Muscle of arm (tissue), 14 donors: ENCODE data around the gene FAM163B. TPM values are rescaled to one million over a fixed set of nuclear protein-coding genes. Genes with fewer than 3 reads are reported as not detected.

Experiments
- DNase-seq: peaks from one replicate; pipeline ENCODE4 v3.0.0-alpha.2; 2013
- long read RNA-seq, 11 donors: transcript quantifications; one replicate each; lab custom pipeline, GENCODE V29; 2026
- polyA plus RNA-seq, 12 donors: library from polyadenylated mRNA; unstranded; fragments of 120-200 nt; gene quantifications; one replicate each; pipeline ENCODE4 v1.2.1, GENCODE V29; 2013; ENCODE audit not compliant: insufficient read length in 12 of 12

Gene FAM163B
- under 1 TPM in 3 of 12 donors, not detected in 9; 0.15 to 0.24 (median 0.19) TPM for polyA plus RNA-seq
- long read RNA-seq, donor 1: 0 reads
- long read RNA-seq, donor 2: 0 reads
- long read RNA-seq, donor 3: 0 reads
- long read RNA-seq, donor 4: 0 reads
- long read RNA-seq, donor 5: 0 reads
- long read RNA-seq, donor 6: 0 reads
- long read RNA-seq, donor 7: 0 reads
- long read RNA-seq, donor 8: 0 reads
- long read RNA-seq, donor 9: 0 reads
- long read RNA-seq, donor 10: 0 reads
- long read RNA-seq, donor 11: 0 reads

GRCh38 chr9:133609311-133610098 lies at the start of gene FAM163B:
Gene FAM163B (minus strand): TSS chr9:133609389. CDS start chr9:133580223, 29,166 bp downstream.
- DNase-seq: peak; percentile 65

GRCh38 chr9:133657120-133657661 lies 48.0 kb upstream of the FAM163B start:
- no peak for DNase-seq

- no peak for DNase-seq
Observed at GRCh38 chr9:133656211-133657119, 47.3 kb upstream of the FAM163B start.

- DNase-seq: no peak
Observed at GRCh38 chr9:133655701-133656100, 46.5 kb upstream of the FAM163B start.

- no peak for DNase-seq
Observed at GRCh38 chr9:133654736-133655657, 45.8 kb upstream of the FAM163B start.

GRCh38 chr9:133653638-133654037 lies 44.4 kb upstream of the FAM163B start:
- no peak for DNase-seq

GRCh38 chr9:133650026-133650425 lies 40.8 kb upstream of the FAM163B start:
- no peak for DNase-seq

- DNase-seq: no peak
Observed at GRCh38 chr9:133649194-133649593, 40.0 kb upstream of the FAM163B start.

GRCh38 chr9:133647765-133648469 lies 38.7 kb upstream of the FAM163B start:
- no peak for DNase-seq

GRCh38 chr9:133647148-133647547 lies 38.0 kb upstream of the FAM163B start:
- no peak for DNase-seq

- no peak for DNase-seq
Observed at GRCh38 chr9:133645021-133645765, 36.0 kb upstream of the FAM163B start.

- no peak for DNase-seq
Observed at GRCh38 chr9:133643978-133644760, 35.0 kb upstream of the FAM163B start.

- no peak for DNase-seq
Observed at GRCh38 chr9:133643362-133643755, 34.2 kb upstream of the FAM163B start.

- no peak for DNase-seq
Observed at GRCh38 chr9:133642708-133643361, 33.6 kb upstream of the FAM163B start.

GRCh38 chr9:133641861-133642595 lies 32.8 kb upstream of the FAM163B start:
- no peak for DNase-seq

- DNase-seq: no peak
Observed at GRCh38 chr9:133641396-133641655, 32.1 kb upstream of the FAM163B start.

GRCh38 chr9:133640580-133641395 lies 31.6 kb upstream of the FAM163B start:
- no peak for DNase-seq
